ENCODE measurements around the gene HRH3. TPM values are rescaled to one million over a fixed set of nuclear protein-coding genes. Genes with fewer than 3 reads are reported as not detected.
A peak's percentile ranks its signal among the peaks of the same experiment; 100 is the strongest.

The HRH3 gene
- total RNA-seq, 2 donors from 2014 or later, result not detected

- Mint-ChIP-seq H3K9me3 (no peaks in the 10 kb centered on the region), H3K27ac (no peak overlapping the region), H3K36me3 (no peaks in the 10 kb centered on the region)
- ATAC-seq (no peak), DNase-seq (ENCODE audit: low spot score in 2 of 2) (no peak)
Observed at GRCh38 chr20:62212299-62212698, 7.8 kb downstream of the HRH3 start.

DNA sequence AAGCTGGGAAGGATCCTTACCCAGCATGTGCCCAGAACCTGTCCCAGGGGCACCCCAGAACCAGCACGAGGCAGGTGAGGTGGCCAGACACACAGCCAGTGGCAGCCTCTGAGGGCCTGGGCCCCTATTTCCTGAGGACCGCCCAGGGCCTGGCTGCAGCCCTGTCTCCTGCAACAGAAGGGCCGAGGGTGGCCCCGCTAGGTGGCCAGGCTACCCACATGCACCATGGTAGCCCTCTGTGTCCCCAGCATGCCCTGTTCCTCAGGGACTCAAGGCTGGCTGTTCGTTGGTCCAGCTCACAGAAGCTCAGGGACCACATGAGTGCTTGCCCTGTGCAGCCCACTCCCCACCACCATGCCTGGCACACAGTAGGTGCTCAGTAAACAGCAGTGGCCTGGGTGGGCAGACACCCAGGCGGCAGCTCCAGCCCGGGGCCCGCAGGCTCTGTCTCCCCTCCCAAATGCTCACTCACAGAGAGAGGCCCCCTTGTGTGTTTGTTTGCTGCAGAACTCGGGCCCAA, 8.2 kb downstream of the HRH3 start:
- Mint-ChIP-seq H3K27ac (no peak overlapping the region), H3K9me3 (no peaks in the 10 kb centered on the region), H3K36me3 (no peaks in the 10 kb centered on the region)
- DNase-seq (ENCODE audit: low spot score in 2 of 2) (no peak), ATAC-seq (peak in 1 of 2 donors; percentile 23)

DNA sequence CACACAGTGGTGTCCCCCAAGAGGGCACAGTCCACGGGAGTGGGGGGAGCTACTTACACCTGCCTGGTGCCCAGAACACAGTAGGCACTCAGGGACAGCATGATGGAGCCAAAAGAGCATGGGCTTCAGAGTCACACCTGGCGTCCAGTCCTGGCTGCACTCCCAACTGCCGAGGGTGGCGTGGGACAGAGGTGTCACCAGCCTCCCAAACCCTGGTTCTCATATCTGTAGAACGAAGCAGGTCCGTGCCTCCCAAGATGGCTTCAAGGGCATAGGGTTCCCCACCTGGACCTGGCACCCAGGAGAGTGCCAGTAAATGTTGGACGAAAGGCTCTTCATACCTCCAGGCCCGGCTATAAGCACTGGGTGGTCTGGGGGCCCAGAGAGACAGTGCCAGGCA, 8.9 kb downstream of the HRH3 start:
- no peaks in the 10 kb centered on the region for H3K36me3 Mint-ChIP-seq
- no peak for DNase-seq (ENCODE audit: low spot score in 2 of 2)
- no peaks in the 10 kb centered on the region for H3K9me3 Mint-ChIP-seq
- no peak overlapping the region for H3K27ac Mint-ChIP-seq
- ATAC-seq, result no peak

DNA sequence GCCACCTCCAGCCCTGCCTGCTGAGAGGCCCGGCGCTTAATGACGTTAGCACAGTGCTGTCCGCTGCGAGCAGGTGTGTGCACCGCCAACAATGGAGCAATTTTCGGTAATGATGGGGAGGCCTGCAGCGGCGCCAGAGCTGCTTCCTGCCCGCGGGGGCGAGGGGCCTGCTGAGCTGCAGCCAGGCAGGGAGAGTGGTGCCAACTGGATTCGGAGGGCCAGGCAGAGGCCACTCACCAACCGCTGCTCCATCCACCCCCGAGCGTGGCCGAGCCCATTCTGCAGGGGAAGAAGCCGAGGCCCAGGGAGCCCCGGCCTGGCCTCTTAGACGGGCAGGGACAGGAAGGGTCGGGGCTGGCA, 9.6 kb downstream of the HRH3 start:
- DNase-seq (ENCODE audit: low spot score in 2 of 2) (no peak), ATAC-seq (no peak)
- no peaks in the 10 kb centered on the region for H3K9me3 Mint-ChIP-seq
- no peak overlapping the region for H3K27ac Mint-ChIP-seq
- no peaks in the 10 kb centered on the region for H3K36me3 Mint-ChIP-seq

GRCh38 chr20:62209850-62210495, 10.1 kb downstream of the HRH3 start:
- Mint-ChIP-seq H3K9me3 (no peaks in the 10 kb centered on the region), H3K36me3 (no peaks in the 10 kb centered on the region), H3K27ac (no peak overlapping the region)
- ATAC-seq (no peak), DNase-seq (ENCODE audit: low spot score in 2 of 2) (no peak)

DNA sequence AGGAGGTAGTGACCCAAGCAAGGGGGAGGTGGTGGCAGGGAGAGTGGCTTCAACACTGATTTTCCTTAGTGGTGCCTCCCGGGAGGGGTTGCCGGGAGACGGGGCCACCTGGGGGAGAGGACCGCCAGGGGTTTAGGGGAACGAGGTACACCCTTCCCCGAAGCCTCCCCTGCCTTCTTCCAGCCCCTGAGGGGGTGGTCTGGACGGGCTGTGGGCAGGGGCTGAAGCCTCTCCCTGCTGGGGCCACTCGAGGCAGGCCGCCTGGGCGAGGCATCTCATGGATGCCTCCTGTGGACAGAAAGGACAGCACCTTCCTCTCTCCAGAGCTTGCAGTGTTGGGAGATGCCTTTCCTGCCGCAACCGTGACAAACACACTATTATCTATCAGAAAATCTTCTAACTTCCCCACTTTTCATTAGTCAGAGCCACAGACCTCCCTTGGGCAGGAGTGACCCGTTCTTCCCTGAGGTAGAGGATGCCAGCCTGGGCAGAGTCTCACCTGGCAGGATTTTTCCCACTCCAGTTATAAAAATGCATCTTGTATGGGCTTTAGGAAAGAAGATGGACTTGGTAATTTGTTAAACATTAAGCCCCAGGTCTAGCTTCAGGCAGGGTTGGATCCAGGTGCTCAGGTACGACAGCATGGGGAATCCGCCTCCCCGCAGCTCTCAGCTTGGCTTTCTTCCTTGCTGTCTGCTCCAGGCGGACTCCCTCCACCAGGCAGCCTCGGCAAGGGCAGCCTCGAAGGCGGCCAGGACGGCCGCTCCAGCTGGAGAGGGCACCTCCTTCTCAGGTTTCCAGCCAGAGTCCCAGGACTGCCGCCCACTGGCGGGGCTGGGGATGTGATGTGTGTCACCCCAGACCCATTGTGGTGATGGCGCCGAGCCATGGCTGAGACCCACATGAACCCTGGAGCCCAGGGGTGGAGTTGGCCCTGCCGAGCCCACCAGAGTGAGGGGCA, 11.0 kb downstream of the HRH3 start:
- Mint-ChIP-seq H3K9me3 (no peaks in the 10 kb centered on the region), H3K36me3 (no peaks in the 10 kb centered on the region), H3K27ac (no peak overlapping the region)
- ATAC-seq, result peak in 1 of 2 donors; percentile 29
- no peak for DNase-seq (ENCODE audit: low spot score in 2 of 2)

- H3K36me3 Mint-ChIP-seq, result no peaks in the 10 kb centered on the region
- no peak for DNase-seq (ENCODE audit: low spot score in 2 of 2)
- no peak overlapping the region for H3K27ac Mint-ChIP-seq
- ATAC-seq, result no peak
- H3K9me3 Mint-ChIP-seq, result no peaks in the 10 kb centered on the region
Observed at GRCh38 chr20:62208061-62208794, 11.8 kb downstream of the HRH3 start.

GRCh38 chr20:62206388-62206775, 13.7 kb downstream of the HRH3 start:
- Mint-ChIP-seq H3K27ac (no peak overlapping the region), H3K9me3 (no peaks in the 10 kb centered on the region), H3K36me3 (peaks cover 0 to 3% of the 10 kb centered on the region in 2 donors)
- DNase-seq (ENCODE audit: low spot score in 2 of 2) (no peak), ATAC-seq (no peak)

DNA sequence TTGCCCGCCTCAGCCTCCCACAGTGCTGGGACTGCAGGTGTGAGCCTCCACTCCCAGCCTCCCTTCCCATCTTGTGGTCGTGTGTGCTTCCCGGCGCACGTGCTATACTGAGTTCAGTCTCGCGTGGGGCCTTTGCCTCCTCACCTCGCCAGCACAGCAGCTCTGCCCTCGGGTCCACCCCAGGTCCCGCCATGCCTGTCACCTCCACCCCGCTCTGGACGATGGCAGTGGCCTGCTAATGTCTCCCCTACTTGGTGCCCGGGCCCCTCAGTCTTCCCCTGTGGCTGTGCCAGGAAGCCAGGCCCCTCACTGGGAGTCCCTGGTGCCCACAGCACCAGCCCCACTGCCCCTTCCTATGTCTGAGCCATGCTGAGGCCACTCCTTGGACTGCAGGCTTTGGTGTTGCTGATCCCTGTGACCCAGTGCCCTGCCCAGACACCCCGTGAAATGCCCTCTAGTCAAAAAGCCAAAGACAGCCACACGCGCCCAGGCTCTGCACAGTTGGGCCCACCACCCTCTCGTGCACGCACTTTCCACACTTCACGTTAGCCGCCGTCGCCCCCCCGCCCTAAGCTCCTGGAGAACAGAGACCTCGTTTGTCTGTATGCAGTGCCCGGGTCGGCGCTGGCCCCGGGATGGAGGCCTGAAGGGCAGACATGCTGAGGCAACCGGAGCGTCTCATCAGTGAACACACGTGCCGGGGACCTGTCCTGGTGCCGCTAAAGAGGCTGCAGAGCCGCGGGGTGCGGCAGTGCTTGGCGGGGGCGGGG, 14.3 kb downstream of the HRH3 start:
- Mint-ChIP-seq H3K9me3 (no peaks in the 10 kb centered on the region), H3K27ac (peak overlapping the region in 1 of 2 donors; percentile 29), H3K36me3 (peaks cover 0 to 4% of the 10 kb centered on the region in 2 donors)
- no peak for DNase-seq (ENCODE audit: low spot score in 2 of 2)
- no peak for ATAC-seq

DNA sequence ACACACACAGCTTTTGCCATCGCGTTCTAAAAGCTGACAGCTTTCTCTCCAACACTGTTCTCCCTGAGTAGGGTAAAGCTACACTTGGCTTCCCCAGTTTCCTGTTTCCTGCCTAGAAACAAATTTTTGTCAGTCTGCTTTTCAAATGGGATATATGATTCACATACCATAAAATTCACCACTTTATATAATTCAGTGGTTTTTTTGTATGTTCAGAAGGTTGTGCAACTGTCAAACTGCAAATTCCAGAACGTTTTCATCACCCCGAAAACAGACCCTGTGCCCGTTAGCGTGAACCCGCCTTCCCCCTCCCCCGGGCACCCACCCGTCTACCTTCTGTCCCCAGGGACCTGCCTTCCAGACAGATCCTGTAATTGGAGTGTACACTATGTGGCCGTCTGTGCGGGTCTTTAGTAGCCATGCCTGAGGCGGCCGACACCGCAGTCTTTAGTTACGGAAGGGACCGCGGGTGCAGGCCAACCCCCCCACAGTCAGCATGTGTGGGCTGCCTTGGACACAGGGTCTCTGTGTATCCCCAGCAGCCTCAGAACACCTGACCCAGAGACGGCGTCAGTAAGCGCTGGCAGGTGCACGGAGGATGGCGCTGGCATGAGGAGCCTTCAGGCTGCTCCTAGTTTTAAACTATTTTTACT, 16.6 kb downstream of the HRH3 start:
- no peaks in the 10 kb centered on the region for H3K9me3 Mint-ChIP-seq
- DNase-seq (ENCODE audit: low spot score in 2 of 2) (no peak), ATAC-seq (no peak)
- H3K27ac Mint-ChIP-seq, result no peak overlapping the region
- H3K36me3 Mint-ChIP-seq, result peaks cover 11 to 14% of the 10 kb centered on the region in 2 donors

GRCh38 chr20:62202676-62203377, 17.3 kb downstream of the HRH3 start:
- no peak for ATAC-seq
- no peaks in the 10 kb centered on the region for H3K9me3 Mint-ChIP-seq
- no peak overlapping the region for H3K27ac Mint-ChIP-seq
- peaks cover 15 to 18% of the 10 kb centered on the region in 2 donors for H3K36me3 Mint-ChIP-seq
- no peak for DNase-seq (ENCODE audit: low spot score in 2 of 2)

GRCh38 chr20:62202083-62202395, 18.0 kb downstream of the HRH3 start:
- Mint-ChIP-seq H3K36me3 (peaks cover 15 to 18% of the 10 kb centered on the region in 2 donors), H3K9me3 (no peaks in the 10 kb centered on the region), H3K27ac (peak overlapping the region in 1 of 2 donors; percentile 82)
- DNase-seq (ENCODE audit: low spot score in 2 of 2), result no peak
- ATAC-seq, result no peak

DNA sequence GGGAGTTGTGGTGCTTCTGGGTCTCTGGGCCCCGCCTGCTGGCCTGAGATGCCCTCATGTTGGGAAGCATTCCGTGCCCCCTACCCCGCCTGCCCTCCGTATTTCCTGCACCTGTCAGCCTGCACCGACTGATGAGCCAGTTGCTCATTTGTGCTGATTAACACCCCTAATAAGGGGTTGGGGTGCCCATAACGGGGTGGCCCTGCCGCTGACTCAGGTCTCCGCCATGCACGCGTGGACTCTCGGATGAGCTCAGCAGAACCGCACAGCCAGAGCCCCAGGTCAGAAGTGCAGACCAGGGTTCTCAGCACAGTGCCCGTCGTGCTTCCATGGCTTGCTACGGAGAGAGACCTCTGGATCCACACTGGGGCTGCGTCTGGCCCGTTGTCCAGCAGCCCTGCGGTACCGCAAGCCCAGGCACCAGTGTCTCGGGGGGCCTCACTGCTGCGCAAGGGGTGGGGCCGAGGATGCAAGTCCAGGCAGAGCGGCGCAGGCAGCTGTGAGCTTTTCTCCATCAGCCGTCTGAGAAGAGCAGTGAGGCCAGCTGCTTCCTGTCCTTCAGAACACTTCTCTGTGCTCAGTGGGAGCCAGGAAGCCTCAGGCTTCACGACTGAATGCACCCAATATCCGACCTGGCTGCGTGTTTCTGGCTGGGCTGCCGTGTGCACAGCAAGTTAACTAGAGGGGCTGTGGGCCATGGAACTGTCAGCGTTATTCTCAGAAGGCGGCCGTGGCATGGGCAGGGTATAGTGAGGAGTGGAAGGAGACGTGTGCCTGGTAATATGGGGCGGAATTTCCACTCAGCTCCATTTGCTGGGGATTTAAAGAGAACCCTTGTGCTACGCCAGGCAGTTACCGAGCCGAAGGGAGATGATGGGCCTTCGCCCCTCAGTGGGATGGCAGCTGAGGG, 18.6 kb downstream of the HRH3 start:
- H3K27ac Mint-ChIP-seq, result peak overlapping the region in 1 of 2 donors; percentile 82
- peaks cover 15 to 18% of the 10 kb centered on the region in 2 donors for H3K36me3 Mint-ChIP-seq
- no peak for ATAC-seq
- H3K9me3 Mint-ChIP-seq, result no peaks in the 10 kb centered on the region
- no peak for DNase-seq (ENCODE audit: low spot score in 2 of 2)

- no peak for ATAC-seq
- H3K36me3 Mint-ChIP-seq, result peaks cover 16 to 18% of the 10 kb centered on the region in 2 donors
- no peak for DNase-seq (ENCODE audit: low spot score in 2 of 2)
- H3K9me3 Mint-ChIP-seq, result no peaks in the 10 kb centered on the region
- H3K27ac Mint-ChIP-seq, result no peak overlapping the region
Observed at GRCh38 chr20:62200491-62201172, 19.4 kb downstream of the HRH3 start.
